ENCODE results near the gene RASD2.

RASD2 gene

DNA sequence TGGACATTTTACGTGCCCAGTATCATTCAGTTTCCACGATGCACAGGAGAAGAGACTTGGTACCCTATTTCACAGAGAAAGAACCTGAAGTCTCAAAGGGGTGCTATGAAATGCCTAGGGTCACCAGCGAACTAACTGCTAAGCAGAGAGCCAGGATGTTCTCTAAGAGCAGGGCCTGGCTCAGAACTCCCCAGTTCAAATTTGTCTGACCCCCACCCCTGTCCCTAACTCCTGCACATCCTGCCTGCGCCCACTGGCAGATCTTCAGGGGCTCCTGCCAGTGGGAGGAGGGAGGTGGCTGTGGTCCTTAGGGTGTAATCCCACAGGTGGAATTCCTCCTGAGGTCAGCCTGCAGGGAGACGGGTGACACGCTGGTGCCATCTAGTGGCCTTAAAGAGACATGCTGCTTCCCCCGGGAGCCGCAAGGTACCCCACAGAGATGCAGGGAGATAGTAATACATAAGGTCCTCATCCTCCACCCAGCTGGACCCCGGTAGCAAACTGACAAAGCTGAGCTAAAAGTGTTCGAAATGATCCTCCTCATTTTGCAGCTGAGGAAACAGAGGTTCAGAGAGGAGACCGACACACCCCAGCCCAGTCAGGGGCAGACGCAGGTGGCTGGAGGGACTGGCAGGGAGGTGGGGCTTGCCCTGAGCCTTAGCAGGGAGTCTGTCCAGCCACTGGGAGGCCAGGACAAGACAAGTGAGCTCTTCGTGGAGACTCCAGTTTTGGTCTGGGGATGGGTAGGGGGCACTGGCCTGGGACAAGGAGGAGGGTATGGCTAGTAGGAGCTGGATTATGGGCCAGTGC, 42.4 kb downstream of the RASD2 start:
- peak; percentile 72 for DNase-seq (ENCODE audit: low spot score)

DNA sequence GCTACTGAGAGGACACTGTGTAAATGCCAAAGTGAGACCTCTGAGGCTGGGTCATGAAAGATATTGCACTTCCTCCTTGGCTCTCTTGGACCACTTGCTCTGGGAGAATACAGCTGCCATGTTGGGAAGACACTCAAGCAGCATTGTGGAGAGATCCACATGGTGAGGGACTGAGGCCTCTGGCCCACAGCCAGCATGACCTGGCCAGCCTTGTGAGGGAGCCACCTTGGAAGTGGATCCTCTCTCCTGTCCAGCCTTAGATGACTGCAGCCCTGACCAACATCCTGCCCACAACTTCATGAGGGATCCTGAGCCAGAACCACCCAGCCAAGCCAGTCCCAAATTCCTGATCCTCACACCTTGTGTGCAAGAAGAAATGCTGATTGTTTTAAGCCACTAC, 46.1 kb downstream of the RASD2 start:
- no peak for DNase-seq (ENCODE audit: low spot score)

GRCh38 chr22:35587447-35587870, 46.8 kb downstream of the RASD2 start:
- no peak for DNase-seq (ENCODE audit: low spot score)

- no peak for DNase-seq (ENCODE audit: low spot score)
Measured at GRCh38 chr22:35587896-35588295, 47.3 kb downstream of the RASD2 start.

GRCh38 chr22:35589071-35589755, 48.6 kb downstream of the RASD2 start:
- peak; percentile 52 for DNase-seq (ENCODE audit: low spot score)

DNA sequence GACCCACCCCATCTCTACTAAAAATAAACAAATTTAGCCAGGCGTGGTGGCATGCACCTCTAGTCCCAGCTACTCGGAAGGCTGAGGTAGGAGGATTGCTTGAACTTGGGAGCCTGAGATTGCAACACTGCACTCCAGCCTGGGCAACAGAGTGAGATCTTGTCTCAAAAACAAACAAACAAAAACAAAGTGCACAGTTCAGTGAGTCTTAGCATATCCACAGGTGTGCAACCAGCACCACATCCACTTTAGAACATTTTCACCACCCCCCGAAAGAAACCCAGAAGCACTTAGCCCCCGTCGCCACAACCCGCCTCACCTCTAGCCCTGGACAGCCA, 49.1 kb downstream of the RASD2 start:
- DNase-seq (ENCODE audit: low spot score): no peak

DNA sequence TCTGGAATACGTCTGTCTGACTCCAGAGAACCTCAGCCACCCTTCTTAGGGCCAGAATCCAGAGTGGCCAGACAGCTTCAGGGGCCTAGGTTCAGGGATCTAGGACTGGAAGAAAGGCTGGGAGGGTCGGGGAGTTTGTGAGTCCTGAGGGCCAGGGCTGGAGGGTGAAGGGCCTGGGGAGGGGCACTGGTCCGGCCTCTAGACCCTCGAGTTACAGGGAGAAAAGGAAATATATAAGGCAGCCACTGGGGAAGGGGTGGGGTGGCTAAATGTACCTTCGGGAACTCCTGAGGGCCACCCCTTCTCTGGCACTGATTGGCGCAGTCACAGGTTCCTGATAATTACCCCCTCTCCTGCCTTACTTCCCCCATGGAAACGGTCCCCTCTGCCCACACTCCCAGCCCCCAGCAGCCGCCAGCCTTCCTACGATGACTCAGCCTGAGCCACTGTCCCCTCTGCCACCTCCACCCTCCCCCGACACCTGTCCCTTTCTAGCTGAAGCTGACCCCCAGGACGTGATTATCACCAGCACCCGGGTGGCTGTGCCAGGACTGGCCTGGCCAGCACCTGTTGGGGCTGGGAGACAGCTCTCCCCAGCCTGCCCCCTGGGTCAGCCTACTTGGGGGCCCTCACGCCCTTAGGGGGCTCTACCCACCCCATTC, 50.1 kb downstream of the RASD2 start:
- DNase-seq (ENCODE audit: low spot score): no peak

- no peak for DNase-seq (ENCODE audit: low spot score)
Measured at GRCh38 chr22:35591714-35592417, 51.2 kb downstream of the RASD2 start.

GRCh38 chr22:35592418-35592967, 51.9 kb downstream of the RASD2 start:
- DNase-seq (ENCODE audit: low spot score): no peak

GRCh38 chr22:35593071-35593890, 52.6 kb downstream of the RASD2 start:
- DNase-seq (ENCODE audit: low spot score): no peak

DNA sequence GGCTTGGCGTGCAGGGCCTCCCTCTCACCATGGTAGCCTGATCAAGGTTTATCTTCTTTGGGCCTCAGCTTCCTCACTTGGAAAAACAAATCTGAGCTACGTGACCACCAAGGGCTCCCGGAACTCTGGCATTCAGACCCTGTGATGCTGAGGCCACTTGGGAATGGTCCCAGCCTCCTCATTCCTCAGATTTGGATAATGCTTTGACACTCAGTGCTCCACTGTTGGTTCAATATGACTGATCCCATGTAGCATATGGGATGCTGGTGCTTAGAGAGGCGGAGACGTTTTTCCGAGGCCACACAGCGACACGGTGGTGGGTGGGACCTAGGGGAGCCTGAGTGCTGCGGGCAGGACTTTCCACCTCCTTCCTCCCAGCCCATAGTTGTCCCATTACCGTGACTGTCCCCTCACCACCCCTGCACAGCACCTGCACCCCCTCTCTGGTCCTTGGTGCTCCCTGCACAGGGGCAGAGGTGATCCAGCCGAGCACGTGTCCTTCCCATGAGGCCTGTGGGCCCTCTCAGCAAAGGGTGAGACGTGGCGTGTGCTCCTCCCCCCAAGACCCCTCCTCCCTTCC, 53.4 kb downstream of the RASD2 start:
- DNase-seq (ENCODE audit: low spot score): no peak

GRCh38 chr22:35594686-35595085, 54.1 kb downstream of the RASD2 start:
- DNase-seq (ENCODE audit: low spot score): no peak

DNA sequence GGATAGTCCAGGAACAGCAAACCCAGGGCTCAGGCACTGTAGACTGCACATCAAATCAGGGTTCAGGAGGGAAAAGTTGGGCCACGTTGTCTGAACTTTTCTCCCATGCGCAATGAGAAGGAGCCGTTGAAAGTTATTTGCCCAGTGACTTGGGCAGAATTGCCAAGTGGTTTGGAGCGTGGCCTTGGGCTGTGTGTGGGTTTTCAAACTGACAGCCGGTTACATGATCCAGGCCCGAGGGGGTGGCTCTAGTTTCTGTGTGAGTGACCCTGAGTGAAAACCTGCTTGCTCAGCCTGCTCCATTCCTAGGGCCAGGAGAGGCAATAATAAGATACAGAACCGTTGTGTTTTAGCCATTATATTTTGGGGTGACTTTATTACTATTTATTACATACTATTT, 56.2 kb downstream of the RASD2 start:
- DNase-seq (ENCODE audit: low spot score): no peak

DNA sequence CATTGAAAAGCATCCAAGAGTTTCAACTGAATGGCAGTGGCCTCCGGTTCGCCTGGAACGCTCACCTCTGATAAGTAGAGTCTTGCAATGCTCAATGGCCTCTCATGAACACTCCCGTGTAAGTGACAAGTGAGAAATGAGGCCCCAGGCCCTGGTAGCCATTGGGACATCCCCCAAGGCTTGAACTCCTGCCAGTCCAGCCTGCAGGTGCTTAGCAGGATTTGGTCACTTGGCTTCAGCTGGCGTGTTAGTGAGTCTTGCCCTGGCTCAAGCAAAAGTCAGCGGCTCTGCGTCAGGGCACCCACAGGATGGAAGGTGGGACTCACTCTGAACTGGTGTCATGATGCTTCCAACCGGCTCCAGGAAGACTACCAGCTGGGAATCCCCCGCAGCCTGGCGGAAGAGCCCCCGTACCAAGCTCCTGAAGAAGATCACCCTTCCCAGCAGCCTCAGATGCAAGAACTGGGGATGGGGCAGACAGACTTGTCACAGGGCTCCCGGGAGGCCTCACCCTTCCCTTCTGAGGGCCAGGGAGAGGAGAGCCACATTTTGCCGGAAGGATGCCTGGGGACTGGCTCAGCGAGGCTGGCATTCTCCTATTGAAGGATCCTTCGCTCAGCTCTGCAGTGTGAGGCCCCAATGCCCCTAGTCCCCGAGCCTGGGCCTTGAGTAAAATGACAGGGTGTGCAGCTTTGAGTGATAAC, 57.2 kb downstream of the RASD2 start:
- DNase-seq (ENCODE audit: low spot score): no peak

GRCh38 chr22:35598396-35598710, 57.7 kb downstream of the RASD2 start:
- no peak for DNase-seq (ENCODE audit: low spot score)

DNA sequence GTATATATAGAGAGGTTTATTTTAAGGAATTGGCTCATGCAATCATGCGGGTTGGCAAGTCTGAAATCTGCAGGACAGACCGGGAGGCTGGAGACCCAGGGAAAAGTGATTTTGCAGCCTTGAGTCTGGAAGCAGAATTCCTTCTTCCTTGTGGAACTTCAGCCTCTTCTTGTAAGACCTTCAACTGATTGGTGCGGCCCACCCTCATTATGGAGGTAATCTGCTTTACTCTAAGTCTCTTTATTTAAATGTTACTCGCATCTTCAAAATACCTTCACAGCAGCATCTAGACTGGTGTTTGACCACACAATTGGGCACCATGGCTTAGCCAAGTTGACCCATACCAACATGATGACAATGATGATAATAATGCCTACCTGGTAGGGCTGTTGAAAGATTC, 58.7 kb downstream of the RASD2 start:
- DNase-seq (ENCODE audit: low spot score): no peak

DNA sequence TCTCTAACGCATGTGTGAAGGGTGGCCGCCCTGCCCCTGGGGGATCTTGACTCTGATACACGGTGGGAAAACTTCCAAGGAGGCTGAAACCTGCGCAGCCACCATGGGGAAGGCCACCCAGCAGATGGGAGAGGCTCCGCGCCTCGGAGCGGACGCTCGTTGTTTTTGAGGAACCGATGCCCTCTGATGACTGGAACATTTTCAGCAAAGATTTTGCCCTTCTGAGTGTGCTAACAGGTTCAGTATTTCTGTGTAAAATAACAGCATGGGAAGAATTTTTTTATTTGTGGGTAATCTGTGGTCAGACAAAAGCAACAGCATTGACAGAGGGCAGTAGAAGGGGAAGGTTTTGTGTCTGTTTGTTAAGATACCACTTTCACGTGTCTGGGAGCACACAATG, 59.8 kb downstream of the RASD2 start:
- no peak for DNase-seq (ENCODE audit: low spot score)

DNA sequence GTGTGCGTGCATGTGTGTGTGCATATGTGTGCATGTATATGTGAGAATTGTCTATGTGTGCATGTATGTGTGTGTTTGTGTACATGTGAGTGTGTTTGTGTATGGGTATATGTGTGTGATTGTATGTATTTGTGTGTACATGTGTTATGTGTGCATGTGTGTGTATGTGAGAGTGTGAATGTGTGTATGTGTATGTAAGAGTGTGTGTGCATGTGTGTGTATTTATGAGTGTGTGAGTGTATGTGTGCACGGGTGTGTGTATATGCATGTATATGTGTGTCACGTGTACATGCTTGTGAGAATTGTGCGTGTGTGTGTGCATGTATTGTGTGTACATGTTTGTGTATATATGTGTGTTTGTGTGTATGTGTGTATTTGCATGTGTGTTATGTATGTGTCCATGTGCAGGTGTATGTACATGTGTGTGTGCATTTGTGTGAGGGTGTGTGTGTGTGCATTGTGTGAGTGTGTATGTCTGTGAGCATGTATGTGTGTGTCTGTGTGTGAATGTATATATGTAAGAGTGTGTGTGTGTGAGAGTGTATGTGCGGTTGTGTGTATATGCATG, 60.5 kb downstream of the RASD2 start:
- no peak for DNase-seq (ENCODE audit: low spot score)

GRCh38 chr22:35601743-35602615, 61.3 kb downstream of the RASD2 start:
- DNase-seq (ENCODE audit: low spot score): peak; percentile 51

Measured in SW480 (cell line).